Measurements from ENCODE around the gene OR5B2.

OR5B2 gene

DNA sequence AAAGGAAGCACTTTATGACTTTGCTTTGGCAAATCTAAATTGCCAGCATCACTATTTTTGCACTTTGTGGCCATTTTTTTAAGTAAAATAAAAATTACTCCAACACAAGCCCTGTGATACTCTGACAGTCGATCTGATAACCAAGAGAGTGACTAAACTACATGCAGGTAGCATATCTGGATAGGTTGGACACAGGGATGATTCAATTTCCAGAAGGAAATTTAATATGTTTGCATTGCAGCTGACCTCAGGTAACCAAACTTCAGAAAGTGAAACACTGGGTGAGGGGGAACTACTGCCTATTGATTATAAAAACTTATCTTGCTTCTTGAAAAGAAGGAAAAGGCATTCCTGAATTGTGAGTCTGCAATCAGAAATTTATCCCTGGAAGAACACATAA is 35.2 kb downstream of the OR5B2 start:
- H3K4me3 ChIP-seq (ENCODE audit: low read length): no peak overlapping the region
- no peak for TF ChIP-seq ZNF274 (IDR thresholded peaks at IDR 0.05; ENCODE audit: low read depth, low read length)

DNA sequence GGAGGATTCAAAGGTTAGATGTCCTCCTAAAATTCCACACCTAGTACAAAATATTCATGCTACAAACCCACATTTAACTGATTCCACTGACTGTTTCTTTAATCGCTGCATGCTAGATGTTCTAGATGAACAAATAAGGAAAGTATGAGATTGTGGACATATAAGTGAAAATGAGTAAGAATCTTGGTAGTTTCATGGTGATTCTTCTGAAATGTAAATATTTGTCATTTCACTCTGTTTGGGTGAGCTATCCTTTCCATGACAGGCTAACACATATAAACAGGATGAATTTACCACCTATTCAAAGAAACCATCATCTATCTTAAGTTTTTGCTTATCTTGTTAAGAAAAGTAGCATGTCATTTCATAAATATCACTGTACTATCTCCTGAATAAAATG is 36.0 kb downstream of the OR5B2 start:
- no peak for TF ChIP-seq ZNF274 (IDR thresholded peaks at IDR 0.05; ENCODE audit: low read depth, low read length)
- no peak overlapping the region for H3K4me3 ChIP-seq (ENCODE audit: low read length)

DNA sequence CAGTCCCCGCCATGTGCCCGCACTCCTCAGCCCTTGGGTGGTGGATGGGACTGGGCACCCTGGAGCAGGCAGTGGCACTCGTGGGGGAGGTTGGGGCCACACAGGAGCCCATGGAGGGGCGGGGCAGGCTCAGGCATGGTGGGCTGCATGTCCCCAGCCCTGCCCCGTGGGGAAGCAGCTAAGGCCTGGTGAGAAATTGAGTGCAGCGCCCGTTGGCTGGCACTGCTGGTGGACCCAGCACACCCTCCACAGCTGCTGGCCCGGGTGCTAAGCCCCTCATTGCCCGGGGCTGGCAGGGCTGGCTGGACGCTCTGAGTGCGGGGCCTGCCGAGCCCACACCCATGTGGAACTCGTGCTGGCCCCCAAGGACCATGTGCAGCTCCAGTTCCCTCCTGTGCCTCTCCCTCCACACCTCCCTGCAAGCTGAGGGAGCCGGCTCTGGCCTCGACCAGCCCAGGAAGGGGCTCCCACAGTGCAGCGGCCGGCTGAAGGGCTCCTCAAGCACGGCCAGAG is 37.3 kb downstream of the OR5B2 start:
- no peak for TF ChIP-seq ZNF274 (IDR thresholded peaks at IDR 0.05; ENCODE audit: low read depth, low read length)
- H3K4me3 ChIP-seq (ENCODE audit: low read length): no peak overlapping the region

Data from GM08714 (cell line).